Transverse colon (tissue), 4 donors: ENCODE data around the gene SLC11A2. TPM values are rescaled to one million over a fixed set of nuclear protein-coding genes. Genes with fewer than 3 reads are reported as not detected.
"Not testable (repeated sequence)": the region's sequence is repeated elsewhere in the genome, so short reads cannot be mapped to it uniquely, and the experiment has no call there.

ENCODE experiments used
- DNase-seq: peaks from one replicate; pipeline ENCODE4 v3.0.0-alpha.2; 2019
- H3K27ac ChIP-seq, 4 donors: fragments of 200-600 bp; sonication (generic); 2 replicates each; pipeline ENCODE4 v1.5.1; 2016 to 2018; ENCODE audit warnings: inconsistent platforms in 4 of 4
- H3K27me3 ChIP-seq: fragments of 200-600 bp; sonication (generic); 2 replicates; pipeline ENCODE4 v1.5.1; 2017; ENCODE audit warnings: inconsistent platforms
- H3K36me3 ChIP-seq, 4 donors: fragments of 200-600 bp; sonication (generic); 2 replicates each; pipeline ENCODE4 v1.5.1; 2017 to 2019; ENCODE audit warnings: inconsistent platforms in 4 of 4
- H3K4me1 ChIP-seq, 4 donors: fragments of 200-600 bp; sonication (generic); 2 replicates each; pipeline ENCODE4 v1.5.1; 2017 to 2020; ENCODE audit warnings: inconsistent platforms in 4 of 4
- H3K4me3 ChIP-seq, 4 donors: fragments of 200-600 bp; sonication (generic); 1 replicate in 1 of 4; 2 replicates in 3 of 4; pipeline versions ENCODE4 v1.5.1 to v1.6.1; 2017 to 2019; ENCODE audit warnings: inconsistent platforms in 4 of 4
- H3K9me3 ChIP-seq, 2 donors: fragments of 200-600 bp; sonication (generic); 2 replicates each; pipeline ENCODE4 v1.5.1; 2017 to 2019; ENCODE audit warnings: inconsistent platforms in 2 of 2
- EP300 ChIP-seq: sonication (generic); formaldehyde crosslinking; IDR thresholded peaks from one replicate; pipeline ENCODE4 v1.6.1; 2017; ENCODE audit warnings: antibody characterized with exemption, low read depth
- POLR2A ChIP-seq: fragments of 450-650 bp; IDR thresholded peaks from one replicate; pipeline ENCODE4 v1.6.1; 2016; ENCODE audit warnings: antibody characterized with exemption, mild to moderate bottlenecking, moderate library complexity
- POLR2AphosphoS5 ChIP-seq, 3 donors: sonication (generic); formaldehyde crosslinking; IDR thresholded peaks; one replicate each; pipeline ENCODE4 v1.6.1; 2016; ENCODE audit warnings: antibody characterized with exemption in 3 of 3
- WGBS, 2 donors: methylation state at CpG; one replicate each; pipeline ENCODE4 v1.1.5; 2018; ENCODE audit warnings: low coverage in 1 of 2; 5-methylcytosine and 5-hydroxymethylcytosine counted together
- in situ Hi-C, 4 donors: fragments of 200-750 bp; cut with MboI; loops; one replicate each; pipeline versions ENCODE4 v1.15.0 to v1.15.1; 2017; ENCODE audit warnings: low sequenced_read_pairs in 3 of 4, low pct_ligation_motif_present in 1 of 4, low pct_unique_long_range_greater_than_20kb in 1 of 4
- intact Hi-C: fragments of 100-400 bp; cut with DNase I; formaldehyde crosslinking; loops from one replicate; pipeline ENCODE4 v1.15.1; 2023; ENCODE audit warnings: low total_unique reads
- small RNA-seq, 4 donors: library from RNA; depleted of rRNA; stranded (forward); fragments of <200 nt; gene quantifications; one replicate each; pipeline ENCODE3, GENCODE V24; 2016
- total RNA-seq, 4 donors: library from RNA; depleted of rRNA; stranded (reverse); fragments of >200 nt; gene quantifications; one replicate each; pipeline ENCODE4 v1.1.0, GENCODE V29; 2016
- TF ChIP-seq, protein P1 (sequence below), 5 experiments: fragments of 200-600 bp in 3 of 5; fragments of 450-650 bp in 2 of 5; sonication (generic) in 3 of 5; IDR thresholded peaks; 1 replicate in 2 of 5; 2 replicates in 3 of 5; pipeline ENCODE4 v1.5.1; 2016 to 2017; ENCODE audit warnings: antibody characterized with exemption in 5 of 5, inconsistent platforms in 3 of 5, mild to moderate bottlenecking in 2 of 5, moderate library complexity in 1 of 5

The SLC11A2 gene
- total RNA-seq, 4 donors from 2014 or later = 9.7 to 48.7 (median 42.5) TPM

DNA sequence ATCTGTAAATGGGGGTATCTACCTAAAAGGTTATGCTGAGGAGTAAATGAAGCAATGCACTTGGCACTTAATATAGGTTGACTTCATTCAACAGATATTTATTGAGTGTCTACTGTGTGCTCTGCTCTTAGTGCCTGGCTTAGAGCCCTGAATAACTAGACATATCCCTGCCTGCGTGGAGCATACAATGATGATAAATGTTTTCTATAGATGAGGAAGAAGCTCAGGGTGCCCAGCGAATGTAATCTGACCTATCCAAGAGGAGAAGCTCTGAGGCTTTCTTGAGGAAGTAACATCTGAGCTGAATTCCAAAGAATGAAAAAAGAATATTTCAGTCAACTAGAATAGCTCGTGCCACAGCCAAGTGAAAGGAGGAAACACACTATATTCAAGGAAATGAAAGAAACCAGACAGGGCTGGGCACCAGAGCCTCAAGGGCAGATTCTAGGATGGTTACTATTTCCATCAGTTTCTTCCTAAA lies 91.8 kb downstream of the SLC11A2 start:
- no peak for TF ChIP-seq EP300
- TF ChIP-seq, protein P1, sequence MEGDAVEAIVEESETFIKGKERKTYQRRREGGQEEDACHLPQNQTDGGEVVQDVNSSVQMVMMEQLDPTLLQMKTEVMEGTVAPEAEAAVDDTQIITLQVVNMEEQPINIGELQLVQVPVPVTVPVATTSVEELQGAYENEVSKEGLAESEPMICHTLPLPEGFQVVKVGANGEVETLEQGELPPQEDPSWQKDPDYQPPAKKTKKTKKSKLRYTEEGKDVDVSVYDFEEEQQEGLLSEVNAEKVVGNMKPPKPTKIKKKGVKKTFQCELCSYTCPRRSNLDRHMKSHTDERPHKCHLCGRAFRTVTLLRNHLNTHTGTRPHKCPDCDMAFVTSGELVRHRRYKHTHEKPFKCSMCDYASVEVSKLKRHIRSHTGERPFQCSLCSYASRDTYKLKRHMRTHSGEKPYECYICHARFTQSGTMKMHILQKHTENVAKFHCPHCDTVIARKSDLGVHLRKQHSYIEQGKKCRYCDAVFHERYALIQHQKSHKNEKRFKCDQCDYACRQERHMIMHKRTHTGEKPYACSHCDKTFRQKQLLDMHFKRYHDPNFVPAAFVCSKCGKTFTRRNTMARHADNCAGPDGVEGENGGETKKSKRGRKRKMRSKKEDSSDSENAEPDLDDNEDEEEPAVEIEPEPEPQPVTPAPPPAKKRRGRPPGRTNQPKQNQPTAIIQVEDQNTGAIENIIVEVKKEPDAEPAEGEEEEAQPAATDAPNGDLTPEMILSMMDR (IDR thresholded peaks at IDR 0.05) = no peak
- no peak for TF ChIP-seq POLR2A
- no peak for TF ChIP-seq POLR2AphosphoS5 (IDR thresholded peaks at IDR 0.05)
- WGBS, 2 donors = 30 to 46% methylated on average over 3 of the region's 3 CpGs
- Histone ChIP-seq H3K9me3 (no peaks in the 10 kb centered on the region), H3K27ac (peak overlapping the region; percentile 75 to 80 (median 76)), H3K4me3 (no peak overlapping the region), H3K27me3 (no peaks in the 10 kb centered on the region), H3K36me3 (peaks cover 0 to 16% (median 4%) of the 10 kb centered on the region in 4 donors), H3K4me1 (peaks cover 22 to 62% (median 48%) of the 10 kb centered on the region in 4 donors)
- no peak for DNase-seq
- in situ Hi-C loops = no loop called here
- intact Hi-C loops = no loop called here

DNA sequence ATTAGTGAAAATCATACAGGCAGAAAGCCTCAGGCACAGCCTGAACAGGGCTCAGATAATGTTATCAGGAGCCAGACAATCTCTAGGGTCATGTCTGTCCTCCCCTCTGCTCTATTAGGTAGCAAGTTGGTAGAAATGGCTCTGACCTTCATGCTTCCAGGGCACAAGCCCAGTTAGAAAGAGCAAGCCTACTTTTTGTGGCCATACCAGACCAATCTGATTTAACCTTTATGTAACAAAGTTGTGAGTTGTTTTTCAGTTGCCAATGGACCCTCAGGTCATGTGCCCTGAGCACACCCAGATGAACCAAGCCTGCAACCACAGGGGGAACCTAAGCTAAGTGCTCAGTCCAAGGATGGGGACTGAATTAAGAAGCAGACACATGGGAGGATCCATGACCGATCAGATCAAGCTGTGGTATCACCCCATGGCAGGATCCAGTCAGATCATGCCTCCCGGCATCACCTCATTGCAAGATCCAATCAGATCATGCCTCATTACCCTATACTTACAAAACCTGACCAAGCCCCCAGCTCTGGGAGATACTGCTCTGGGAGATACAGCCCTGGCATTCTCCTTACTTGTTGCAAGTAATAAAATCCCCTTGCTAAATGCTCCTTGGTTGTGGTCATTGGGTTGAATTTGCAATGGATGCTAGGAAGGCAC lies 92.6 kb downstream of the SLC11A2 start:
- Histone ChIP-seq H3K9me3 (no peaks in the 10 kb centered on the region), H3K4me3 (no peak overlapping the region), H3K27ac (peak overlapping the region; percentile 75 to 80 (median 76)), H3K4me1 (peaks cover 29 to 70% (median 52%) of the 10 kb centered on the region in 4 donors), H3K36me3 (peaks cover 0 to 16% (median 4%) of the 10 kb centered on the region in 4 donors), H3K27me3 (no peaks in the 10 kb centered on the region)
- no peak for DNase-seq
- intact Hi-C loops = no loop called here
- WGBS, 2 donors = 93 to 100% methylated on average over 1 to 2 of the region's 2 CpGs
- TF ChIP-seq, protein P1 (IDR thresholded peaks at IDR 0.05) = no peak
- in situ Hi-C loops = no loop called here

DNA sequence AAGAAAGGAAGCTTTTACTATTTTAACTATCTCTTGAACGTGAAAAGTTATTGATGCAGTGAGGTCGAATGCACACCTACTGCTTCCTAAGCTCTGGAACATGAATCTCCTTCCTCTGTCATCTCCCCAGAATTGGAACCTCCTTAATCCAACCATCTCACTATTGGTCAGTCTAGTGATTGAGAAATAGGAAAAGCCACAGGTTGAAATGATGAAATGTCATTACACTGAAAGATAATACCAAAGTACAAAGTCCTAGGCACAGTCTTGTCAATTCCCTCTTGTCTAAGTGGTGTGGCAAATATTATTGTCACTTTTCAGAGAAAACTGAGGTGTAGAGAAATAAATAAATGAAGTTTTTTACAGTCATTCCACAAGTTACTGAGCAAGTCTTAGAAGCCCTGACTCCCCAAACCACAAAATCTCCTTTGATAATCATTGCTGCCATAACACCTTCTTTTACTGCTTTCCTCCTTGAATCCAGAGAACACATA lies 93.3 kb downstream of the SLC11A2 start:
- no peak for DNase-seq
- H3K4me1 ChIP-seq = peaks cover 29 to 78% (median 58%) of the 10 kb centered on the region in 4 donors
- H3K4me3 ChIP-seq = no peak overlapping the region
- in situ Hi-C loops (no loop called here), intact Hi-C loops (no loop called here)
- H3K36me3 ChIP-seq = peaks cover 0 to 16% (median 4%) of the 10 kb centered on the region in 4 donors
- peak overlapping the region; percentile 75 to 80 (median 76) for H3K27ac ChIP-seq
- TF ChIP-seq POLR2AphosphoS5 (IDR thresholded peaks at IDR 0.05) (peak in 1 of 3 donors; percentile 36), EP300 (no peak)
- H3K27me3 ChIP-seq = no peaks in the 10 kb centered on the region
- no peaks in the 10 kb centered on the region for H3K9me3 ChIP-seq
- 30 to 51% methylated on average over 2 of the region's 2 CpGs for WGBS, 2 donors

DNA sequence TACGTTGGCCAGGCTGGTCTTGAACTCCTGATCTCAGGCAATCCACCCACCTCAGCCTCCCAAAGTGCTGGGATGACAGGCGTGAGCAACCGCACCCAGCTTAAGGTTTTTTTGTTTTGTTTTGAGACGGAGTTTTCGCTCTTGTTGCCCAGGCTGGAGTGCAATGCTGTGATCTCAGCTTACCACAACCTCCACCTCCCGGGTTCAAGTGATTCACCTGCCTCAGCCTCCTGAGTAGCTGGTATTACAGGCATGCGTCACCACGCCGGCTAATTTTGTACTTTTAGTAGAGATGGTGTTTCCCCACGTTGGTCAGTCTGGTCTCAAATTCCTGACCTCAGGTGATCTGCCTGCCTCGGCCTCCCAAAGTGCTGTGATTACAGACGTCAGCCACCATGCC lies 95.7 kb downstream of the SLC11A2 start:
- WGBS, 2 donors = 89 to 96% methylated on average over 5 to 12 of the region's 12 CpGs
- H3K27me3 ChIP-seq, H3K4me3 ChIP-seq, DNase-seq, in situ Hi-C loops, H3K9me3 ChIP-seq, intact Hi-C loops: not testable (repeated sequence)
- H3K36me3 ChIP-seq = peaks cover 0 to 16% (median 4%) of the 10 kb centered on the region in 4 donors
- H3K4me1 ChIP-seq = peaks cover 24 to 80% (median 56%) of the 10 kb centered on the region in 4 donors
- peak overlapping the region in 1 of 4 donors; percentile 76 for H3K27ac ChIP-seq

DNA sequence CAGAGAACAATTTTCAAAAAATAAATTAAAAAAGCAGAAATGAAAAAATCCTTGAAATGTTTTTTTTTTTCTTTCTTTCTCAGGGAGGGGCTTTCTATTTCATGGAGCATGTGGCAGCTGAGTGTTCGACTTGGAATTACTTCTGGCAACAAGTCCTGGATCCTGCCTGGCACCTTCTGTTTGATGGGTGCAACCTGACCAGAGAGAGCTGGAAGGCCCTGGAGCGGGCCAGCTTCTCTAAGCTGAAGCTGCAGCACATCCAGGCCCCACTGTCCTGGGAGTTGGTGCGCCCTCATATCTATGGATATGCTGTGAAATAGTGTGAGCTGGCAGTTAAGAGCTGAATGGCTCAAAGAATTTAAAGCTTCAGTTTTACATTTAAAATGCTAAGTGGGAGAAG lies 96.4 kb downstream of the SLC11A2 start:
- in situ Hi-C loops (no loop called here), intact Hi-C loops (loop anchor here (10.0 kb wide), 1 partner anchor 55 kb away; no protein-coding TSS in a partner anchor)
- no peak overlapping the region for H3K4me3 ChIP-seq
- no peak overlapping the region for H3K27ac ChIP-seq
- H3K36me3 ChIP-seq = peaks cover 0 to 16% (median 4%) of the 10 kb centered on the region in 4 donors
- no peak for DNase-seq
- no peaks in the 10 kb centered on the region for H3K27me3 ChIP-seq
- WGBS, 2 donors = 93 to 94% methylated on average over 3 of the region's 3 CpGs
- no peak for TF ChIP-seq POLR2A
- TF ChIP-seq POLR2AphosphoS5 (IDR thresholded peaks at IDR 0.05) = no peak
- TF ChIP-seq, protein P1 (IDR thresholded peaks at IDR 0.05) = no peak
- TF ChIP-seq EP300 = no peak
- no peaks in the 10 kb centered on the region for H3K9me3 ChIP-seq
- peaks cover 19 to 73% (median 49%) of the 10 kb centered on the region in 4 donors for H3K4me1 ChIP-seq

Small RNA genes within 50 kb of the gene (small RNA-seq; reads per million reads assigned to genes)
- gene AC008121.1 (0 reads per million in 4 donors), gene RF00019 (0 reads per million in 4 donors), gene RNU6-1273P (0 reads per million in 4 donors), gene RNU6-87P (0 reads per million in 4 donors)

Other genes with a start within 250 kb of the SLC11A2 start
- not detected for gene TMPRSS12, start 183.5 kb downstream of the SLC11A2 start, total RNA-seq
- not detected for gene HIGD1C, start 73.8 kb downstream of the SLC11A2 start, total RNA-seq
- gene LETMD1, start 21.9 kb upstream of the SLC11A2 start, total RNA-seq = 100 to 1,000 TPM in 1 of 4 donors, 10 to 100 TPM in 3; 45.3 to 109 (median 88.9) TPM
- gene CSRNP2, start 57.2 kb upstream of the SLC11A2 start, total RNA-seq = 10 to 100 TPM; 14.3 to 69.6 (median 25.5) TPM
- 10 to 100 TPM; 13.5 to 20.5 (median 15.4) TPM for gene TFCP2, start 146.8 kb upstream of the SLC11A2 start, total RNA-seq
- gene POU6F1, start 191.7 kb upstream of the SLC11A2 start, total RNA-seq = 1 to 10 TPM; 3.7 to 6.5 (median 6.1) TPM
- gene DAZAP2, start 212.4 kb upstream of the SLC11A2 start, total RNA-seq = 100 to 1,000 TPM; 106 to 429 (median 233) TPM
- 100 to 1,000 TPM in 2 of 4 donors, 10 to 100 TPM in 2; 29.5 to 144 (median 104) TPM for gene SMAGP, start 244.0 kb upstream of the SLC11A2 start, total RNA-seq